HepG2 (cell line): ENCODE data around the gene MORN5. TPM values are rescaled to one million over a fixed set of nuclear protein-coding genes. Genes with fewer than 3 reads are reported as not detected.

Experiments
- ATAC-seq: fragments of 200-7000 bp; cut with Tn5 transposase; 3 replicates; pipeline ENCODE4 v1.9.1; 2020; ENCODE audit warnings: mild to moderate bottlenecking, moderate library complexity
- BruUV-seq: library from RNA; stranded (reverse); fragments of 400-500 nt; replicated peaks from 2 replicates; lab custom pipeline; 2021; lab: Mats Ljungman, UMichigan
- CTCF ChIA-PET: fragments of 300-600 bp; formaldehyde crosslinking; extraction: SDS; loops from one replicate; lab custom pipeline; 2021; ENCODE audit warnings: low total read pairs, inconsistent platforms, low intra/inter-chr PET ratio; lab: Yijun Ruan, JAX
- POLR2A ChIA-PET: fragments of 350-600 bp; sonication (Branson Sonifier 250); formaldehyde crosslinking; loops from one replicate; lab custom pipeline; 2020; ENCODE audit warnings: antibody characterized with exemption, inconsistent platforms; lab: Yijun Ruan, JAX
- DNase-seq: peaks from one replicate; pipeline ENCODE4 v3.0.0-alpha.2; 2015; ENCODE audit warnings: low spot score
- FAIRE-seq: peaks from 3 replicates; lab custom pipeline; 2011; peaks lifted over from hg19 to GRCh38; lab: Jason Lieb, UNC
- H2AFZ ChIP-seq: one replicate; pipeline ENCODE4 v1.6.1; 2011; ENCODE audit warnings: low read length, inconsistent platforms
- H3K27ac ChIP-seq: fragments of 300-600 bp; 3 replicates; pipeline ENCODE4 v1.8.0; 2011; ENCODE audit warnings: mixed run types, mild to moderate bottlenecking, mixed read lengths, low read length, inconsistent platforms; ENCODE audit not compliant: insufficient read depth; ENCODE audit errors: extremely low read length
- H3K27me3 ChIP-seq, 2 experiments: fragments of 200-600 bp in 1 of 2; 2 replicates in 1 of 2; 3 replicates in 1 of 2; pipeline versions ENCODE4 v1.6.0 to v1.8.0; 2011; ENCODE audit warnings: low read length in 2 of 2, mild to moderate bottlenecking in 2 of 2, moderate library complexity in 2 of 2, inconsistent platforms in 1 of 2; ENCODE audit not compliant: insufficient read depth in 2 of 2, control insufficient read depth in 1 of 2
- H3K36me3 ChIP-seq, 2 experiments: fragments of 200-600 bp in 1 of 2; replicated peaks in 1 of 2; 2 replicates in 1 of 2; 3 replicates in 1 of 2; pipeline versions ENCODE4 v1.5.1 to v1.8.0; 2011; ENCODE audit warnings: low read length in 2 of 2, inconsistent platforms in 1 of 2; ENCODE audit not compliant: insufficient read depth in 2 of 2, control insufficient read depth in 1 of 2
- H3K4me1 ChIP-seq: 2 replicates; pipeline ENCODE4 v1.5.1; 2012; ENCODE audit warnings: low read length, inconsistent platforms; ENCODE audit not compliant: insufficient read depth
- H3K4me2 ChIP-seq: 2 replicates; pipeline ENCODE4 v1.6.0; 2011; ENCODE audit warnings: low read depth, low read length, inconsistent platforms
- H3K4me3 ChIP-seq, 3 experiments: fragments of 200-600 bp in 1 of 3; sonication (generic), shearing (Covaris generic) in 1 of 3; replicated peaks in 1 of 3; 2 replicates each; pipeline ENCODE4 v1.5.1; 2011 to 2016; ENCODE audit warnings: low read length in 3 of 3, inconsistent platforms in 2 of 3, low read depth in 2 of 3, mild to moderate bottlenecking in 2 of 3, control low read depth in 1 of 3, mixed read lengths in 1 of 3; ENCODE audit not compliant: insufficient read depth in 1 of 3
- H3K79me2 ChIP-seq: one replicate; pipeline ENCODE4 v1.6.1; 2011; ENCODE audit warnings: low read length, inconsistent platforms; ENCODE audit not compliant: insufficient read depth
- H3K9ac ChIP-seq: 2 replicates; pipeline ENCODE4 v1.6.0; 2011; ENCODE audit warnings: mild to moderate bottlenecking, low read depth, low read length, inconsistent platforms; ENCODE audit not compliant: insufficient read depth
- H3K9me3 ChIP-seq: 2 replicates; pipeline ENCODE4 v1.5.1; 2012; ENCODE audit warnings: mild to moderate bottlenecking, low read length
- H4K20me1 ChIP-seq: 2 replicates; pipeline ENCODE4 v1.6.0; 2011; ENCODE audit warnings: inconsistent platforms, mild to moderate bottlenecking, low read length, moderate library complexity; ENCODE audit not compliant: insufficient read depth
- CENPBD1 ChIP-seq: sonication (generic); formaldehyde crosslinking; IDR thresholded peaks from 2 replicates; pipeline ENCODE4 v1.8.0; 2022; ENCODE audit warnings: missing genetic modification reagents, low read depth, mild to moderate bottlenecking, borderline replicate concordance
- DDIT3 ChIP-seq: sonication (generic); formaldehyde crosslinking; IDR thresholded peaks from 2 replicates; pipeline ENCODE4 v1.4.0; 2020; ENCODE audit warnings: mild to moderate bottlenecking, missing genetic modification reagents
- ETV5 ChIP-seq: IDR thresholded peaks from 2 replicates; pipeline ENCODE4 v1.6.1; 2018; ENCODE audit warnings: missing biosample characterization, missing genetic modification reagents, inconsistent platforms, borderline replicate concordance
- HOXD1 ChIP-seq: sonication (generic); formaldehyde crosslinking; IDR thresholded peaks from 2 replicates; pipeline ENCODE4 v1.5.0; 2020; ENCODE audit warnings: missing genetic modification reagents
- PPARG ChIP-seq: conservative IDR thresholded peaks from 2 replicates; pipeline ENCODE4 v1.6.1; 2016; ENCODE audit warnings: missing biosample characterization, missing genetic modification reagents
- RNF219 ChIP-seq: sonication (generic); formaldehyde crosslinking; IDR thresholded peaks from 2 replicates; pipeline ENCODE4 v1.5.0; 2020; ENCODE audit warnings: mild to moderate bottlenecking, missing genetic modification reagents
- SETDB1 ChIP-seq: sonication (generic); formaldehyde crosslinking; IDR thresholded peaks from 2 replicates; pipeline ENCODE4 v1.5.1; 2020; ENCODE audit warnings: missing genetic modification reagents, mild to moderate bottlenecking, borderline replicate concordance
- SOX5 ChIP-seq: IDR thresholded peaks from 2 replicates; pipeline ENCODE4 v1.6.1; 2016; ENCODE audit warnings: borderline replicate concordance
- THYN1 ChIP-seq: sonication (generic); formaldehyde crosslinking; IDR thresholded peaks from 2 replicates; pipeline ENCODE4 v1.8.1; 2023; ENCODE audit warnings: low read depth, mild to moderate bottlenecking, moderate library complexity, missing genetic modification reagents, borderline replicate concordance
- ZNF251 ChIP-seq: sonication (generic); formaldehyde crosslinking; IDR thresholded peaks from 2 replicates; pipeline ENCODE4 v1.9.0; 2021; ENCODE audit warnings: mild to moderate bottlenecking, missing genetic modification reagents
- ZNF329 ChIP-seq: sonication (generic); formaldehyde crosslinking; IDR thresholded peaks from 2 replicates; pipeline ENCODE4 v1.9.0; 2021; ENCODE audit warnings: low read depth, mild to moderate bottlenecking, missing genetic modification reagents
- ZNF639 ChIP-seq: conservative IDR thresholded peaks from 2 replicates; pipeline ENCODE4 v1.6.1; 2018; ENCODE audit warnings: missing genetic modification reagents
- ZSCAN12 ChIP-seq: sonication (generic); formaldehyde crosslinking; IDR thresholded peaks from 2 replicates; pipeline ENCODE4 v1.9.0; 2021; ENCODE audit warnings: mild to moderate bottlenecking, missing genetic modification reagents
- WGBS: methylation state at CpG from one replicate; pipeline ENCODE4 v1.1.6; 2017; ENCODE audit warnings: low lambda C conversion rate; 5-methylcytosine and 5-hydroxymethylcytosine counted together
- in situ Hi-C: cut with HindIII; loops from 2 replicates; pipeline ENCODE4 v1.10.0; 2017; ENCODE audit warnings: low pct_unique_long_range_greater_than_20kb; ENCODE audit not compliant: extremely low pct_ligation_motif_present
- intact Hi-C: fragments of 100-400 bp; cut with micrococcal nuclease; formaldehyde crosslinking; loops from one replicate; pipeline ENCODE4 v1.10.0; 2022; ENCODE audit not compliant: unreplicated experiment
- polyA plus RNA-seq, 8 experiments: library from polyadenylated mRNA; depleted of rRNA in 3 of 8; stranded (reverse) in 7 of 8; unstranded in 1 of 8; fragments of >200 nt; fragmentation: Illumina TruSeq in 4 of 8; extraction: Trizol in 4 of 8; gene quantifications; 2 replicates each; pipeline versions ENCODE4 v1.2.1 to v1.2.3, GENCODE V29; 2011 to 2016; ENCODE audit warnings: low read depth in 4 of 8, missing spikeins in 1 of 8, mixed read lengths in 1 of 8; ENCODE audit not compliant: insufficient read depth in 1 of 8
- total RNA-seq, 5 experiments: library from RNA; depleted of rRNA; stranded (reverse); fragments of >200 nt; fragmentation: Illumina TruSeq; extraction: Trizol; gene quantifications; 2 replicates each; pipeline ENCODE4 v1.2.3, GENCODE V29; 2016; ENCODE audit warnings: low read depth in 1 of 5
- TF ChIP-seq, protein P1 (sequence below): sonication (generic); formaldehyde crosslinking; IDR thresholded peaks from 2 replicates; pipeline ENCODE4 v1.4.0; 2020; ENCODE audit warnings: mild to moderate bottlenecking, missing genetic modification reagents
- TF ChIP-seq, protein P2 (sequence below): sonication (generic); formaldehyde crosslinking; IDR thresholded peaks from 2 replicates; pipeline ENCODE4 v1.5.1; 2020; ENCODE audit warnings: mild to moderate bottlenecking, missing genetic modification reagents, borderline replicate concordance

The MORN5 gene
- total and polyA plus RNA-seq, 2 of the 13 experiments (the other 11 are each of a cell fraction or from before 2014, with no cell fraction given) = not detected

DNA sequence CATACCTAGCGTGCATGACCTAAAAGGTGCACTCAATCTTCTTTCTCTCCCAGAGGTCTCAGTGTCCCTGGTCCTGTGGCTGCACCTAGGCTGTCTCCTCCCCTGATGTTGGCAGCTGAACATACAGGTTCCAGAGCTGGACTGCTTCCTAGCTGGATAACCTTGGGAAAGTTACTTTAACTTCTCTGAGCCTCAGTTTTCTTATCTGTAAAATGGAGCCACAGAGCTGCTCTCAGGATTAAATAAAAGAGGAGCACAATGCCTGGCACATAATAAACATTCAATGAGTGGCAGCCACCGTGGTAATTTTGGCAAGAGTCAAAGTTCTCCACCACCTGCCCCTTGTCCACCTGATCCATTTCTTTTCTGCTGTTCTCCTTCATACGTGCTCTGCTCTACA lies 14.0 kb downstream of the MORN5 start:
- Histone ChIP-seq H3K36me3 (no peaks in the 10 kb centered on the region), H3K27me3 (peaks cover 2 to 8% of the 10 kb centered on the region in 2 experiments; a peak in 2 of 5 replicates), H3K9ac (no peak overlapping the region), H3K4me1 (peaks cover 13% of the 10 kb centered on the region), H3K4me2 (no peak overlapping the region), H2AFZ (no peak overlapping the region), H3K79me2 (no peaks in the 10 kb centered on the region), H3K9me3 (no peaks in the 10 kb centered on the region), H3K4me3 (no peak overlapping the region), H3K27ac (no peak overlapping the region), H4K20me1 (no peaks in the 10 kb centered on the region)
- intact Hi-C loops = no loop called here
- in situ Hi-C loops = no loop called here
- DNase-seq (no peak), ATAC-seq (no peak), FAIRE-seq (no peak)
- CTCF ChIA-PET = no interaction called here
- 59% methylated on average over 3 of the region's 3 CpGs for WGBS
- POLR2A ChIA-PET = no interaction called here
- BruUV-seq = no TSS peak
- TF ChIP-seq SETDB1 (CRISPR knock-in tag) (no peak), PPARG (CRISPR knock-in tag) (no peak), THYN1 (no peak), ZNF329 (CRISPR knock-in tag) (no peak), DDIT3 (CRISPR knock-in tag) (no peak), ZNF639 (no peak), SOX5 (CRISPR knock-in tag) (no peak), ETV5 (no peak), ZNF251 (CRISPR knock-in tag) (no peak), ZSCAN12 (CRISPR knock-in tag) (no peak), HOXD1 (CRISPR knock-in tag) (no peak), CENPBD1 (no peak), RNF219 (CRISPR knock-in tag) (no peak)
- TF ChIP-seq, protein P1, sequence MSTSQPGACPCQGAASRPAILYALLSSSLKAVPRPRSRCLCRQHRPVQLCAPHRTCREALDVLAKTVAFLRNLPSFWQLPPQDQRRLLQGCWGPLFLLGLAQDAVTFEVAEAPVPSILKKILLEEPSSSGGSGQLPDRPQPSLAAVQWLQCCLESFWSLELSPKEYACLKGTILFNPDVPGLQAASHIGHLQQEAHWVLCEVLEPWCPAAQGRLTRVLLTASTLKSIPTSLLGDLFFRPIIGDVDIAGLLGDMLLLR = no peak
- TF ChIP-seq, protein P2, sequence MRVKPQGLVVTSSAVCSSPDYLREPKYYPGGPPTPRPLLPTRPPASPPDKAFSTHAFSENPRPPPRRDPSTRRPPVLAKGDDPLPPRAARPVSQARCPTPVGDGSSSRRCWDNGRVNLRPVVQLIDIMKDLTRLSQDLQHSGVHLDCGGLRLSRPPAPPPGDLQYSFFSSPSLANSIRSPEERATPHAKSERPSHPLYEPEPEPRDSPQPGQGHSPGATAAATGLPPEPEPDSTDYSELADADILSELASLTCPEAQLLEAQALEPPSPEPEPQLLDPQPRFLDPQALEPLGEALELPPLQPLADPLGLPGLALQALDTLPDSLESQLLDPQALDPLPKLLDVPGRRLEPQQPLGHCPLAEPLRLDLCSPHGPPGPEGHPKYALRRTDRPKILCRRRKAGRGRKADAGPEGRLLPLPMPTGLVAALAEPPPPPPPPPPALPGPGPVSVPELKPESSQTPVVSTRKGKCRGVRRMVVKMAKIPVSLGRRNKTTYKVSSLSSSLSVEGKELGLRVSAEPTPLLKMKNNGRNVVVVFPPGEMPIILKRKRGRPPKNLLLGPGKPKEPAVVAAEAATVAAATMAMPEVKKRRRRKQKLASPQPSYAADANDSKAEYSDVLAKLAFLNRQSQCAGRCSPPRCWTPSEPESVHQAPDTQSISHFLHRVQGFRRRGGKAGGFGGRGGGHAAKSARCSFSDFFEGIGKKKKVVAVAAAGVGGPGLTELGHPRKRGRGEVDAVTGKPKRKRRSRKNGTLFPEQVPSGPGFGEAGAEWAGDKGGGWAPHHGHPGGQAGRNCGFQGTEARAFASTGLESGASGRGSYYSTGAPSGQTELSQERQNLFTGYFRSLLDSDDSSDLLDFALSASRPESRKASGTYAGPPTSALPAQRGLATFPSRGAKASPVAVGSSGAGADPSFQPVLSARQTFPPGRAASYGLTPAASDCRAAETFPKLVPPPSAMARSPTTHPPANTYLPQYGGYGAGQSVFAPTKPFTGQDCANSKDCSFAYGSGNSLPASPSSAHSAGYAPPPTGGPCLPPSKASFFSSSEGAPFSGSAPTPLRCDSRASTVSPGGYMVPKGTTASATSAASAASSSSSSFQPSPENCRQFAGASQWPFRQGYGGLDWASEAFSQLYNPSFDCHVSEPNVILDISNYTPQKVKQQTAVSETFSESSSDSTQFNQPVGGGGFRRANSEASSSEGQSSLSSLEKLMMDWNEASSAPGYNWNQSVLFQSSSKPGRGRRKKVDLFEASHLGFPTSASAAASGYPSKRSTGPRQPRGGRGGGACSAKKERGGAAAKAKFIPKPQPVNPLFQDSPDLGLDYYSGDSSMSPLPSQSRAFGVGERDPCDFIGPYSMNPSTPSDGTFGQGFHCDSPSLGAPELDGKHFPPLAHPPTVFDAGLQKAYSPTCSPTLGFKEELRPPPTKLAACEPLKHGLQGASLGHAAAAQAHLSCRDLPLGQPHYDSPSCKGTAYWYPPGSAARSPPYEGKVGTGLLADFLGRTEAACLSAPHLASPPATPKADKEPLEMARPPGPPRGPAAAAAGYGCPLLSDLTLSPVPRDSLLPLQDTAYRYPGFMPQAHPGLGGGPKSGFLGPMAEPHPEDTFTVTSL (CRISPR knock-in tag) = no peak
